ENCODE results near the gene CD163.
"Not testable (repeated sequence)": the region's sequence is repeated elsewhere in the genome, so short reads cannot be mapped to it uniquely, and the experiment has no call there.

Gene CD163

GRCh38 chr12:7448099-7448498 lies 55.5 kb downstream of the CD163 start:
- no peak for DNase-seq

- DNase-seq, result no peak
These were observed 59.0 kb downstream of the CD163 start for GRCh38 chr12:7444537-7444936.

- no peak for DNase-seq
These were observed 59.5 kb downstream of the CD163 start, which contains the start of gene CD163L1 for GRCh38 chr12:7444076-7444475. CD163L1 (minus strand) TSS chr12:7444153; CDS start chr12:7444127, 26 bp downstream.

- no peak for DNase-seq
These were observed 62.4 kb downstream of the CD163 start for GRCh38 chr12:7441216-7441615.

GRCh38 chr12:7439579-7440505 lies 63.7 kb downstream of the CD163 start:
- peak; percentile 19 for DNase-seq

- DNase-seq, result not testable (repeated sequence)
These were observed 65.1 kb downstream of the CD163 start for GRCh38 chr12:7438291-7438995.

GRCh38 chr12:7437494-7437893 lies 66.1 kb downstream of the CD163 start:
- not testable (repeated sequence) for DNase-seq

GRCh38 chr12:7434670-7435069 lies 68.9 kb downstream of the CD163 start:
- DNase-seq, result no peak

GRCh38 chr12:7433276-7433822 lies 70.2 kb downstream of the CD163 start:
- DNase-seq, result no peak

GRCh38 chr12:7431993-7432685 lies 71.4 kb downstream of the CD163 start:
- no peak for DNase-seq
